IMR-90 (cell line): ENCODE results near the gene SIK3. TPM values are rescaled to one million over a fixed set of nuclear protein-coding genes. Genes with fewer than 3 reads are reported as not detected.

ENCODE experiments used
- ATAC-seq: fragments of 200-7000 bp; cut with Tn5 transposase; 2 replicates; pipeline ENCODE4 v1.9.1; 2020; ENCODE audit warnings: low read depth, mild to moderate bottlenecking, moderate library complexity
- BruUV-seq: library from RNA; stranded (reverse); fragments of 400-500 nt; replicated peaks from 2 replicates; lab custom pipeline; 2021; lab: Mats Ljungman, UMichigan
- CTCF ChIA-PET: fragments of 300-600 bp; formaldehyde crosslinking; extraction: SDS; loops from one replicate; lab custom pipeline; 2021; ENCODE audit warnings: antibody characterized with exemption; lab: Yijun Ruan, JAX
- POLR2A ChIA-PET: fragments of 300-600 bp; sonication (Branson Sonifier 250); formaldehyde crosslinking; loops from one replicate; lab custom pipeline; 2022; ENCODE audit warnings: antibody characterized with exemption; ENCODE audit not compliant: unreplicated experiment; lab: Charles Lee
- DNase-seq: peaks from one replicate; pipeline ENCODE4 v3.0.0; 2013
- H2AFZ ChIP-seq: replicated peaks from 2 replicates; pipeline ENCODE3; 2013; ENCODE audit warnings: low read length, mild to moderate bottlenecking; ENCODE audit not compliant: poor library complexity
- H2AK5ac ChIP-seq: 2 replicates; pipeline ENCODE4 v1.6.1; 2013; ENCODE audit warnings: low read depth, low read length, inconsistent platforms
- H2AK9ac ChIP-seq: replicated peaks from 2 replicates; pipeline ENCODE3; 2013; ENCODE audit warnings: mild to moderate bottlenecking, low read depth, low read length, moderate library complexity; ENCODE audit not compliant: poor library complexity
- H2BK120ac ChIP-seq: 2 replicates; pipeline ENCODE4 v1.6.1; 2013; ENCODE audit warnings: low read depth, low read length, inconsistent platforms
- H2BK15ac ChIP-seq: 3 replicates; pipeline ENCODE4 v1.6.1; 2013; ENCODE audit warnings: low read depth, low read length, inconsistent platforms
- H2BK20ac ChIP-seq: 2 replicates; pipeline ENCODE4 v1.6.1; 2013; ENCODE audit warnings: low read depth, mild to moderate bottlenecking, inconsistent platforms, low read length, moderate library complexity
- H2BK5ac ChIP-seq: 2 replicates; pipeline ENCODE4 v1.6.1; 2013; ENCODE audit warnings: mild to moderate bottlenecking, low read depth, low read length, inconsistent platforms; ENCODE audit not compliant: poor library complexity, severe bottlenecking
- H3K14ac ChIP-seq: replicated peaks from 2 replicates; pipeline ENCODE4 v1.6.1; 2013; ENCODE audit warnings: low read depth, low read length, inconsistent platforms
- H3K18ac ChIP-seq: 2 replicates; pipeline ENCODE4 v1.6.1; 2013; ENCODE audit warnings: low read depth, low read length, control low read depth
- H3K23ac ChIP-seq: 2 replicates; pipeline ENCODE4 v1.6.1; 2013; ENCODE audit warnings: low read depth, low read length, inconsistent platforms
- H3K27ac ChIP-seq: 2 replicates; pipeline ENCODE4 v1.5.1; 2013; ENCODE audit warnings: mild to moderate bottlenecking, control low read depth, low read length; ENCODE audit not compliant: insufficient read depth
- H3K27me3 ChIP-seq: 2 replicates; pipeline ENCODE4 v1.6.1; 2013; ENCODE audit warnings: low read length; ENCODE audit not compliant: control insufficient read depth, insufficient read depth
- H3K36me3 ChIP-seq: 2 replicates; pipeline ENCODE4 v1.6.1; 2013; ENCODE audit warnings: low read length, mixed read lengths; ENCODE audit not compliant: control insufficient read depth, insufficient read depth
- H3K4ac ChIP-seq: 2 replicates; pipeline ENCODE4 v1.6.1; 2013; ENCODE audit warnings: low read depth, low read length, inconsistent platforms
- H3K4me1 ChIP-seq: 2 replicates; pipeline ENCODE4 v1.6.1; 2013; ENCODE audit warnings: low read length, mixed read lengths; ENCODE audit not compliant: control insufficient read depth, insufficient read depth
- H3K4me2 ChIP-seq: 2 replicates; pipeline ENCODE4 v1.6.1; 2013; ENCODE audit warnings: low read depth, mild to moderate bottlenecking, control low read depth, low read length, moderate library complexity
- H3K4me3 ChIP-seq: 2 replicates; pipeline ENCODE4 v1.5.1; 2013; ENCODE audit warnings: low read depth, mild to moderate bottlenecking, control low read depth, low read length, moderate library complexity; ENCODE audit not compliant: insufficient read depth
- H3K56ac ChIP-seq: 2 replicates; pipeline ENCODE4 v1.6.1; 2013; ENCODE audit warnings: low read length, inconsistent platforms; ENCODE audit not compliant: insufficient read depth; ENCODE audit errors: extremely low read depth
- H3K79me1 ChIP-seq, 2 experiments: 2 replicates each; pipeline ENCODE4 v1.6.1; 2013; ENCODE audit warnings: low read length in 2 of 2, inconsistent platforms in 1 of 2, low read depth in 1 of 2
- H3K9ac ChIP-seq: 2 replicates; pipeline ENCODE4 v1.6.1; 2013; ENCODE audit warnings: low read depth, low read length, control low read depth
- H3K9me1 ChIP-seq: 2 replicates; pipeline ENCODE4 v1.6.1; 2013; ENCODE audit warnings: low read length, inconsistent platforms; ENCODE audit not compliant: insufficient read depth
- H3K9me3 ChIP-seq: 2 replicates; pipeline ENCODE4 v1.6.1; 2013; ENCODE audit warnings: low read length; ENCODE audit not compliant: control insufficient read depth, insufficient read depth
- H4K20me1 ChIP-seq: 2 replicates; pipeline ENCODE4 v1.6.1; 2013; ENCODE audit warnings: low read length, inconsistent platforms; ENCODE audit not compliant: insufficient read depth
- H4K5ac ChIP-seq: 2 replicates; pipeline ENCODE4 v1.6.1; 2013; ENCODE audit warnings: mild to moderate bottlenecking, low read depth, low read length, control low read depth
- H4K8ac ChIP-seq, 2 experiments: 2 replicates each; pipeline ENCODE4 v1.6.1; 2013; ENCODE audit warnings: low read depth in 2 of 2, low read length in 2 of 2, control low read depth in 1 of 2, inconsistent platforms in 1 of 2
- H4K91ac ChIP-seq: 2 replicates; pipeline ENCODE4 v1.6.1; 2013; ENCODE audit warnings: low read depth, low read length, inconsistent platforms; ENCODE audit not compliant: insufficient read depth
- BHLHE40 ChIP-seq: fragments of 150-350 bp; IDR thresholded peaks from 2 replicates; pipeline ENCODE4 v1.6.1; 2016; ENCODE audit warnings: mild to moderate bottlenecking, low read depth, low read length
- CEBPB ChIP-seq: IDR thresholded peaks from 2 replicates; pipeline ENCODE4 v1.6.1; 2012; ENCODE audit warnings: low read depth, low read length, improper control_type of control experiment
- CTCF ChIP-seq: conservative IDR thresholded peaks from 2 replicates; pipeline ENCODE4 v1.5.1; 2012; ENCODE audit warnings: mild to moderate bottlenecking, low read depth, low read length, improper control_type of control experiment
- ELK1 ChIP-seq: fragments of 150-350 bp; IDR thresholded peaks from 2 replicates; pipeline ENCODE4 v1.6.1; 2016; ENCODE audit warnings: low read depth, mild to moderate bottlenecking, low read length, moderate library complexity, borderline replicate concordance
- MAZ ChIP-seq: IDR thresholded peaks from 2 replicates; pipeline ENCODE4 v1.6.1; 2012; ENCODE audit warnings: low read depth, mild to moderate bottlenecking, low read length, improper control_type of control experiment, moderate library complexity, borderline replicate concordance
- RAD21 ChIP-seq: IDR thresholded peaks from 2 replicates; pipeline ENCODE4 v1.6.1; 2012; ENCODE audit warnings: low read length, improper control_type of control experiment
- RCOR1 ChIP-seq: IDR thresholded peaks from 2 replicates; pipeline ENCODE4 v1.6.1; 2012; ENCODE audit warnings: mild to moderate bottlenecking, low read length, improper control_type of control experiment; ENCODE audit not compliant: insufficient replicate concordance
- RFX5 ChIP-seq: IDR thresholded peaks from 2 replicates; pipeline ENCODE4 v1.8.0; 2012; ENCODE audit warnings: low read depth, mild to moderate bottlenecking, low read length, moderate library complexity
- WGBS, 2 experiments: methylation state at CpG; one replicate each; pipeline versions ENCODE4 v1.1.5 to v1.1.7; 2013; ENCODE audit warnings: missing lambda C conversion rate in 2 of 2; ENCODE audit not compliant: insufficient read length in 1 of 2; ENCODE audit errors: extremely low coverage in 2 of 2; 5-methylcytosine and 5-hydroxymethylcytosine counted together
- dilution Hi-C: fragments of 300-500 bp; cut with HindIII; formaldehyde crosslinking; loops from one replicate; pipeline ENCODE4 v1.14.3; 2018; ENCODE audit warnings: low sequenced_read_pairs; ENCODE audit not compliant: unreplicated experiment
- in situ Hi-C: fragments of 300-500 bp; cut with MboI; formaldehyde crosslinking; loops from 3 replicates; pipeline ENCODE4 v1.14.3; 2019; ENCODE audit warnings: low sequenced_read_pairs, inconsistent platforms, mixed read lengths
- intact Hi-C: fragments of 100-400 bp; cut with micrococcal nuclease; formaldehyde crosslinking; loops from 2 replicates; pipeline ENCODE4 v1.10.0; 2022
- polyA plus RNA-seq, 3 experiments: library from polyadenylated mRNA; depleted of rRNA; stranded (reverse); fragments of >200 nt; gene quantifications; 2 replicates each; pipeline ENCODE4 v1.2.3, GENCODE V29; 2012; ENCODE audit warnings: low replicate concordance in 1 of 3
- total RNA-seq: library from RNA; depleted of rRNA; stranded (reverse); fragments of >200 nt; gene quantifications from 2 replicates; pipeline ENCODE4 v1.2.3, GENCODE V29; 2012

SIK3 gene
- total and polyA plus RNA-seq, 2 of the 4 experiments (the other 2 are of a cell fraction) = 8.2 to 9.1 TPM

- dilution Hi-C loops = no loop called here
- Histone ChIP-seq H3K9ac (no peak overlapping the region), H4K5ac (no peak overlapping the region), H3K9me3 (no peaks in the 10 kb centered on the region), H3K18ac (no peak overlapping the region), H3K4me3 (no peak overlapping the region), H4K8ac (no peak overlapping the region), H3K4me1 (peaks cover 10% of the 10 kb centered on the region), H3K79me1 (peaks cover 10 to 25% of the 10 kb centered on the region in 2 experiments; a peak in 3 of 4 replicates), H2AK5ac (no peak overlapping the region), H3K27me3 (no peaks in the 10 kb centered on the region), H3K56ac (no peak overlapping the region), H2AFZ (no peak overlapping the region), H3K4me2 (no peak overlapping the region), H3K14ac (no peak overlapping the region), H2BK20ac (no peak overlapping the region), H3K9me1 (peaks cover 14% of the 10 kb centered on the region), H4K20me1 (peaks cover 18% of the 10 kb centered on the region), H3K36me3 (no peaks in the 10 kb centered on the region), H2BK5ac (no peak overlapping the region), H2BK15ac (no peak overlapping the region), H3K27ac (no peak overlapping the region), H2AK9ac (no peak overlapping the region), H4K91ac (no peak overlapping the region), H2BK120ac (no peak overlapping the region), H3K4ac (no peak overlapping the region), H3K23ac (no peak overlapping the region)
- no peak for ATAC-seq
- BruUV-seq = no TSS peak
- intact Hi-C loops = no loop called here
- POLR2A ChIA-PET = no interaction called here
- in situ Hi-C loops = loop anchor here (5.0 kb wide), 2 partner anchors 223 to 308 kb away; partner anchors contain the start of gene APOA5
- no CpG with 5 or more reads among the region's 3 CpGs for WGBS, 2 experiments
- DNase-seq = no peak
- CTCF ChIA-PET = interaction anchor here (0.6 to 3.0 kb wide), 2 partner anchors 221 to 368 kb away, joined by 3 to 22 read pairs; no protein-coding TSS in a partner anchor
- TF ChIP-seq RCOR1 (no peak), ELK1 (no peak), RFX5 (no peak), CTCF (no peak), CEBPB (no peak), BHLHE40 (no peak), RAD21 (no peak), MAZ (no peak)
Observed at GRCh38 chr11:117100556-117100955, 2.3 kb upstream of the SIK3 start.
